Suprapubic skin (tissue), 4 donors: ENCODE results near the gene SRBD1. TPM values are rescaled to one million over a fixed set of nuclear protein-coding genes. Genes with fewer than 3 reads are reported as not detected.

ENCODE experiments used
- DNase-seq, 2 donors: peaks; one replicate each; pipeline ENCODE4 v3.0.0-alpha.2; 2019; ENCODE audit warnings: low spot score in 2 of 2
- H3K27ac ChIP-seq: fragments of 200-600 bp; sonication (generic); one replicate; pipeline ENCODE4 v1.5.1; 2019
- H3K27me3 ChIP-seq: fragments of 200-600 bp; sonication (generic); one replicate; pipeline ENCODE4 v1.5.1; 2019
- H3K36me3 ChIP-seq: fragments of 200-600 bp; sonication (generic); one replicate; pipeline ENCODE4 v1.5.1; 2019
- H3K4me1 ChIP-seq: fragments of 200-600 bp; sonication (generic); one replicate; pipeline ENCODE4 v1.5.1; 2019
- H3K4me3 ChIP-seq: fragments of 200-600 bp; sonication (generic); one replicate; pipeline ENCODE4 v1.5.1; 2019; ENCODE audit warnings: mild to moderate bottlenecking
- H3K9me3 ChIP-seq: fragments of 200-600 bp; sonication (generic); one replicate; pipeline ENCODE4 v1.5.1; 2019
- EP300 ChIP-seq: sonication (generic); formaldehyde crosslinking; IDR thresholded peaks from one replicate; pipeline ENCODE4 v1.6.1; 2017; ENCODE audit warnings: antibody characterized with exemption
- POLR2A ChIP-seq, 2 donors: fragments of 450-650 bp; IDR thresholded peaks; one replicate each; pipeline ENCODE4 v1.6.1; 2017; ENCODE audit warnings: antibody characterized with exemption in 2 of 2, mild to moderate bottlenecking in 2 of 2, moderate library complexity in 2 of 2
- POLR2AphosphoS5 ChIP-seq, 3 donors: sonication (generic); formaldehyde crosslinking; IDR thresholded peaks; one replicate each; pipeline ENCODE4 v1.6.1; 2017; ENCODE audit warnings: antibody characterized with exemption in 3 of 3
- WGBS: methylation state at CpG from one replicate; pipeline ENCODE4 v1.1.5; 2018; 5-methylcytosine and 5-hydroxymethylcytosine counted together
- total RNA-seq, 4 donors: library from RNA; depleted of rRNA; stranded (reverse); fragments of >200 nt; gene quantifications; one replicate each; pipeline ENCODE4 v1.1.0, GENCODE V29; 2016
- TF ChIP-seq, protein P1 (sequence below), 2 donors: fragments of 200-600 bp in 1 of 2; fragments of 450-650 bp in 1 of 2; sonication (generic) in 1 of 2; IDR thresholded peaks; one replicate each; pipeline ENCODE4 v1.5.1; 2016 to 2019; ENCODE audit warnings: antibody characterized with exemption in 2 of 2, mild to moderate bottlenecking in 1 of 2, moderate library complexity in 1 of 2

Gene SRBD1
- total RNA-seq, 4 donors from 2014 or later: 6.1 to 9.6 (median 7.2) TPM

- H3K4me1 ChIP-seq: no peaks in the 10 kb centered on the region
- H3K4me3 ChIP-seq: no peak overlapping the region
- DNase-seq: no peak
- no peaks in the 10 kb centered on the region for H3K9me3 ChIP-seq
- no peaks in the 10 kb centered on the region for H3K36me3 ChIP-seq
- H3K27me3 ChIP-seq: no peaks in the 10 kb centered on the region
- no peak overlapping the region for H3K27ac ChIP-seq
- WGBS: 77% methylated on average over 5 of the region's 5 CpGs
- TF ChIP-seq, protein P1, sequence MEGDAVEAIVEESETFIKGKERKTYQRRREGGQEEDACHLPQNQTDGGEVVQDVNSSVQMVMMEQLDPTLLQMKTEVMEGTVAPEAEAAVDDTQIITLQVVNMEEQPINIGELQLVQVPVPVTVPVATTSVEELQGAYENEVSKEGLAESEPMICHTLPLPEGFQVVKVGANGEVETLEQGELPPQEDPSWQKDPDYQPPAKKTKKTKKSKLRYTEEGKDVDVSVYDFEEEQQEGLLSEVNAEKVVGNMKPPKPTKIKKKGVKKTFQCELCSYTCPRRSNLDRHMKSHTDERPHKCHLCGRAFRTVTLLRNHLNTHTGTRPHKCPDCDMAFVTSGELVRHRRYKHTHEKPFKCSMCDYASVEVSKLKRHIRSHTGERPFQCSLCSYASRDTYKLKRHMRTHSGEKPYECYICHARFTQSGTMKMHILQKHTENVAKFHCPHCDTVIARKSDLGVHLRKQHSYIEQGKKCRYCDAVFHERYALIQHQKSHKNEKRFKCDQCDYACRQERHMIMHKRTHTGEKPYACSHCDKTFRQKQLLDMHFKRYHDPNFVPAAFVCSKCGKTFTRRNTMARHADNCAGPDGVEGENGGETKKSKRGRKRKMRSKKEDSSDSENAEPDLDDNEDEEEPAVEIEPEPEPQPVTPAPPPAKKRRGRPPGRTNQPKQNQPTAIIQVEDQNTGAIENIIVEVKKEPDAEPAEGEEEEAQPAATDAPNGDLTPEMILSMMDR (IDR thresholded peaks at IDR 0.05): no peak
- TF ChIP-seq POLR2A (IDR thresholded peaks at IDR 0.05) (no peak), POLR2AphosphoS5 (IDR thresholded peaks at IDR 0.05) (no peak), EP300 (no peak)
Measured at GRCh38 chr2:45401431-45401922, 209.6 kb downstream of the SRBD1 start.

DNA sequence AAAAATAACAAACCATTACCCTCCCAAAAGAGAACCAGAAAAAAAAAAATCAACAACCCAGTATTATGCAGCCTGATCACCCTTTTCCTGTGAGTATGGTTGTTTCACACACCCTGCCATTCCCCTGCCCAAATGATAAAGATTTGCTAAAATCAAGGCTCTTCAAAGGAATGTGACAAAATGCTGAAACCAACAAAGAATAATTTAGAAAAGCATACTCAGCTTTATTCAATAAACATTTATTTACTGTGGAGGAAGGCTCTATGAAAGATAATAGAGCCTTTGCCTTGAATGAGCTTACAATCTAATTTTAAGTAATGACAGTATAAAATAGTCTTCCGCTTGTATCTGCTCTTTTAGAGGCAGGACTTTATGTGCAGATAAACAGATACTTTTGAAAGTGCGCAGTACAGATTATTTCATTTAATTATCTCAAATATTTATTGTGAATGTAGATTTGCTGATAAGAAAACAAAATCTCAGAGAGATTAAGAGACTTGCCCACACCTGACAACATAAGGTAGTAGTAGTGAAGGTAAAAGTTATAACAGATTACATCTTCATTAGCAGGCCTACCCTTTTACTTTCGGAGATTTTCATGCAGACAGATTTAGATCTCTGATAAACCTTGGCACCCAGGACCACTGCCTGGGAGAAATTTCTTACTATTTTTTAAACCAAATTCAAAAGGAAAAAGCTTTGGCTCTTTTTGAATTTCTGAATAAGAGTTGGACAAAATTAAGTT is 211.9 kb downstream of the SRBD1 start:
- Histone ChIP-seq H3K27ac (no peak overlapping the region), H3K36me3 (no peaks in the 10 kb centered on the region), H3K4me3 (no peak overlapping the region), H3K27me3 (no peaks in the 10 kb centered on the region), H3K4me1 (no peaks in the 10 kb centered on the region), H3K9me3 (no peaks in the 10 kb centered on the region)
- WGBS: 91% methylated on average over 3 of the region's 3 CpGs
- TF ChIP-seq, protein P1 (IDR thresholded peaks at IDR 0.05): no peak
- TF ChIP-seq POLR2AphosphoS5 (IDR thresholded peaks at IDR 0.05): no peak
- TF ChIP-seq EP300: no peak
- TF ChIP-seq POLR2A (IDR thresholded peaks at IDR 0.05): no peak
- DNase-seq: no peak

- WGBS: 93% methylated on average over 1 of the region's 1 CpG
- Histone ChIP-seq H3K27ac (no peak overlapping the region), H3K4me1 (no peaks in the 10 kb centered on the region), H3K27me3 (no peaks in the 10 kb centered on the region), H3K4me3 (no peak overlapping the region), H3K9me3 (no peaks in the 10 kb centered on the region), H3K36me3 (peaks cover 6% of the 10 kb centered on the region)
- DNase-seq: no peak
- TF ChIP-seq EP300 (no peak), POLR2A (IDR thresholded peaks at IDR 0.05) (no peak), POLR2AphosphoS5 (IDR thresholded peaks at IDR 0.05) (no peak)
- TF ChIP-seq, protein P1 (IDR thresholded peaks at IDR 0.05): no peak
Measured at GRCh38 chr2:45397292-45397691, 213.8 kb downstream of the SRBD1 start.

- H3K27me3 ChIP-seq: no peaks in the 10 kb centered on the region
Measured at GRCh38 chr2:45396671-45397070, 214.4 kb downstream of the SRBD1 start.

GRCh38 chr2:45394842-45395241 is 216.2 kb downstream of the SRBD1 start:
- peaks cover 13% of the 10 kb centered on the region for H3K36me3 ChIP-seq
- 92% methylated on average over 8 of the region's 8 CpGs for WGBS

More at GRCh38 chr2:45396671-45397070, 214.4 kb downstream of the SRBD1 start:
- Histone ChIP-seq H3K9me3 (no peaks in the 10 kb centered on the region), H3K4me3 (no peak overlapping the region), H3K27ac (no peak overlapping the region), H3K36me3 (peaks cover 9% of the 10 kb centered on the region), H3K4me1 (no peaks in the 10 kb centered on the region)
- no peak for TF ChIP-seq EP300
- TF ChIP-seq POLR2A (IDR thresholded peaks at IDR 0.05): no peak
- TF ChIP-seq, protein P1 (IDR thresholded peaks at IDR 0.05): no peak
- no peak for TF ChIP-seq POLR2AphosphoS5 (IDR thresholded peaks at IDR 0.05)
- no peak for DNase-seq
- WGBS: 91% methylated on average over 1 of the region's 1 CpG

More at GRCh38 chr2:45394842-45395241, 216.2 kb downstream of the SRBD1 start:
- Histone ChIP-seq H3K9me3 (no peaks in the 10 kb centered on the region), H3K27me3 (no peaks in the 10 kb centered on the region), H3K4me3 (no peak overlapping the region), H3K4me1 (no peaks in the 10 kb centered on the region), H3K27ac (no peak overlapping the region)
- TF ChIP-seq, protein P1 (IDR thresholded peaks at IDR 0.05): no peak
- no peak for TF ChIP-seq POLR2AphosphoS5 (IDR thresholded peaks at IDR 0.05)
- TF ChIP-seq POLR2A (IDR thresholded peaks at IDR 0.05): no peak
- TF ChIP-seq EP300: no peak
- DNase-seq: no peak
